Parathyroid adenoma (tissue), 2 donors: ENCODE data around the gene MAFF.
A peak's percentile ranks its signal among the peaks of the same experiment; 100 is the strongest.

Source experiments
- H2AFZ ChIP-seq: fragments of 300-600 bp; sonication (generic); one replicate; pipeline ENCODE4 v1.7.0; 2017; ENCODE audit warnings: antibody characterized with exemption, mild to moderate bottlenecking
- H3K27ac ChIP-seq: fragments of 300-600 bp; sonication (generic); one replicate; pipeline ENCODE4 v1.7.0; 2017
- H3K27me3 ChIP-seq: fragments of 300-600 bp; sonication (generic); one replicate; pipeline ENCODE4 v1.7.0; 2017; ENCODE audit warnings: low read length; ENCODE audit not compliant: control insufficient read depth, insufficient read depth
- H3K36me3 ChIP-seq: fragments of 300-600 bp; sonication (generic); one replicate; pipeline ENCODE4 v1.7.0; 2017; ENCODE audit warnings: low read length; ENCODE audit not compliant: control insufficient read depth, insufficient read depth
- H3K4me1 ChIP-seq: fragments of 300-600 bp; sonication (generic); one replicate; pipeline ENCODE4 v1.7.0; 2017; ENCODE audit warnings: control low read depth
- H3K4me2 ChIP-seq: fragments of 300-600 bp; sonication (generic); one replicate; pipeline ENCODE4 v1.7.0; 2017; ENCODE audit warnings: low read length
- H3K4me3 ChIP-seq: fragments of 300-600 bp; sonication (generic); one replicate; pipeline ENCODE4 v1.7.0; 2017; ENCODE audit warnings: low read depth, low read length
- H3K79me2 ChIP-seq: fragments of 300-600 bp; sonication (generic); one replicate; pipeline ENCODE4 v1.7.0; 2017; ENCODE audit warnings: control low read depth
- H3K9ac ChIP-seq: fragments of 300-600 bp; sonication (generic); one replicate; pipeline ENCODE4 v1.7.0; 2017; ENCODE audit warnings: mild to moderate bottlenecking
- H3K9me3 ChIP-seq: fragments of 300-600 bp; sonication (generic); one replicate; pipeline ENCODE4 v1.7.0; 2017; ENCODE audit warnings: low read length; ENCODE audit not compliant: control insufficient read depth
- TF ChIP-seq, protein P1 (sequence below): fragments of 300-600 bp; sonication (generic); IDR thresholded peaks from one replicate; pipeline ENCODE4 v1.7.0; 2017; ENCODE audit warnings: antibody characterized with exemption, mild to moderate bottlenecking
- donor health status: primary hyperparathyroidism.

The MAFF gene

DNA sequence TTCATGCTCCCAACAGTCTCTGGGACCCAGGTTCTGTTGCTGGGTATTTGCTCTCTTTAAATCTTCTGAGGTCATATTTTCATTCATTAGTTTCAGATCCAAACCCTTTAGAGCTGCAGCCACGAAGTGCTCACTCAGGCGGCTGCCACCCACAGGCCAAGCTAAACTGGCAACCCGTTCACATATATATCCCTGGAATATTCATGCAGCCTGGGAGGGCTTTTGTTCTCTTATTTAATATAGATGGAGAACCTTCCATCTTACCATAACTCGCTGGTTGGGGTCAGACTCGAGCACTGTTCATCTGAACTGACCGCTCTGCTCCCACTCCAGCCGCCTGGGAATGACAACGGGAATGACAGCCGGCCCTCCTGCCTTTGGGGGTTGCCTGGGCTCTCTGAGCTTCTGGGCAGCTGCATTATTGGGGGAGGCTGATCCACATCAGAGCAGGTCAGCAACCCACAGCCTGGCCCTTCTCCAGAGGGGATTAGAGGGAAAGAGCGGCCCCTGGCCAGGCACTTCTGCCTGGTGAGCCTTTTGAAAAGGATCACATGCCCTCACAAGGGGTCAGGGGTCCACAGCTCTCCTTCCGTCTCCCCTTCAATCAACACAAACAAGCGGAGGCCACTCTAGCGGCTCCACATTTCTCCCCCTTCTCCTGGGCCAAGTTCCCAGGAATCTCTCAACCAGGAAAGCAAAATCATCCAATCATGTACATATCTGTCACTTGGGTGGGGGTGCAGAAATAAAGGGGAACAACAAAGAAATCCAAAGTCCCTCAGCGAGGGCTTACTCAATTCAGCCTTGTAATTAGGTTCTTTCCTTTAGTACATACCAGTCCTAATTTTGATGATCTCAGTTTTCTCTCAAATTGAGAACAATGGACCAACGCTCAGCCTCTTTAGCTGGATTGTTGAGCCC lies 59.2 kb downstream of the MAFF start:
- Histone ChIP-seq H3K4me1 (no peaks in the 10 kb centered on the region), H3K9ac (no peak overlapping the region)
- TF ChIP-seq, protein P1, sequence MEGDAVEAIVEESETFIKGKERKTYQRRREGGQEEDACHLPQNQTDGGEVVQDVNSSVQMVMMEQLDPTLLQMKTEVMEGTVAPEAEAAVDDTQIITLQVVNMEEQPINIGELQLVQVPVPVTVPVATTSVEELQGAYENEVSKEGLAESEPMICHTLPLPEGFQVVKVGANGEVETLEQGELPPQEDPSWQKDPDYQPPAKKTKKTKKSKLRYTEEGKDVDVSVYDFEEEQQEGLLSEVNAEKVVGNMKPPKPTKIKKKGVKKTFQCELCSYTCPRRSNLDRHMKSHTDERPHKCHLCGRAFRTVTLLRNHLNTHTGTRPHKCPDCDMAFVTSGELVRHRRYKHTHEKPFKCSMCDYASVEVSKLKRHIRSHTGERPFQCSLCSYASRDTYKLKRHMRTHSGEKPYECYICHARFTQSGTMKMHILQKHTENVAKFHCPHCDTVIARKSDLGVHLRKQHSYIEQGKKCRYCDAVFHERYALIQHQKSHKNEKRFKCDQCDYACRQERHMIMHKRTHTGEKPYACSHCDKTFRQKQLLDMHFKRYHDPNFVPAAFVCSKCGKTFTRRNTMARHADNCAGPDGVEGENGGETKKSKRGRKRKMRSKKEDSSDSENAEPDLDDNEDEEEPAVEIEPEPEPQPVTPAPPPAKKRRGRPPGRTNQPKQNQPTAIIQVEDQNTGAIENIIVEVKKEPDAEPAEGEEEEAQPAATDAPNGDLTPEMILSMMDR: no peak

DNA sequence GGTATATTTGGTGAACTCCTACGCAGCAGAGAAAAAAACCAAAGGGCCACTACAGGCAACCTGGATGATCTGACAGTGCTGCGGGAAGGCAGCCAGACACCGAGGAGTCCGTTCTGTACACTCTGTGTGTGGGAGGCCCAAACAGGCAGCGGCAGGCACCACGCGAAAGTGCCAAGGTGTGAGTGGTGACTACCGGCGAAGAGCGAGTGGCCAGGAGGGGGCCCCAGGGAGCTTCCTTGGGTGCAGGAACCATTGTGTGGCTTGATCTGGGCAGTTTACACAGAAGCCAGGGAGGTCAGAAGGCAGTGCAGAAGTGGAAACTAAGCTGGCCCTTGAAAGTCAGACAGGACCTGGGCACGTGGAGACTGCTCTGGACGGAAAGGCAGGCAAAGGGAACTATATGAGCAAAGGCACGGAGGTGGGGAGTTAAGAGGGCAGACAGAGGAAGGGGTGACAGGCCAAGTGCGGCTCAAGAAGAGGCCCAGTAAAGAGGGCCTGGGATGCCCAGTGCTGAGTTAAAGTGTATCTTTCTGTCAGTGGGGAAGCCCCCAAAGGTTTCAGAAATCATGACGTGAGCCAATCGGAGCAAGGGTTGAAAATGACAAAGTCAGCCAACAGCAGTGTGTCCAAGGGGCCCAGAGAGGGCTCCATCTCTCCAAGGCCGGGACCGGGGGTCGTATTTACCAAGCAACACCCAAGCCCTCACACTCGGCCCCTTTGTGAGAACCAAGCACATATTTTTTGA lies 60.4 kb downstream of the MAFF start:
- H2AFZ ChIP-seq: no peak overlapping the region
- no peaks in the 10 kb centered on the region for H3K36me3 ChIP-seq
- H3K9ac ChIP-seq: no peak overlapping the region
- H3K27ac ChIP-seq: peak overlapping the region; percentile 11
- H3K79me2 ChIP-seq: peaks cover 9% of the 10 kb centered on the region
- no peak overlapping the region for H3K4me2 ChIP-seq
- H3K27me3 ChIP-seq: no peaks in the 10 kb centered on the region
- H3K9me3 ChIP-seq: no peaks in the 10 kb centered on the region
- H3K4me3 ChIP-seq: no peak overlapping the region
- no peaks in the 10 kb centered on the region for H3K4me1 ChIP-seq
- TF ChIP-seq, protein P1: peak; percentile 40

More for the DNA sequence above, 59.2 kb downstream of the MAFF start:
- H3K36me3 ChIP-seq: no peaks in the 10 kb centered on the region
- no peak overlapping the region for H2AFZ ChIP-seq
- H3K4me2 ChIP-seq: no peak overlapping the region
- H3K79me2 ChIP-seq: peaks cover 7% of the 10 kb centered on the region
- no peaks in the 10 kb centered on the region for H3K9me3 ChIP-seq
- H3K27ac ChIP-seq: peak overlapping the region; percentile 32
- no peak overlapping the region for H3K4me3 ChIP-seq
- H3K27me3 ChIP-seq: no peaks in the 10 kb centered on the region

DNA sequence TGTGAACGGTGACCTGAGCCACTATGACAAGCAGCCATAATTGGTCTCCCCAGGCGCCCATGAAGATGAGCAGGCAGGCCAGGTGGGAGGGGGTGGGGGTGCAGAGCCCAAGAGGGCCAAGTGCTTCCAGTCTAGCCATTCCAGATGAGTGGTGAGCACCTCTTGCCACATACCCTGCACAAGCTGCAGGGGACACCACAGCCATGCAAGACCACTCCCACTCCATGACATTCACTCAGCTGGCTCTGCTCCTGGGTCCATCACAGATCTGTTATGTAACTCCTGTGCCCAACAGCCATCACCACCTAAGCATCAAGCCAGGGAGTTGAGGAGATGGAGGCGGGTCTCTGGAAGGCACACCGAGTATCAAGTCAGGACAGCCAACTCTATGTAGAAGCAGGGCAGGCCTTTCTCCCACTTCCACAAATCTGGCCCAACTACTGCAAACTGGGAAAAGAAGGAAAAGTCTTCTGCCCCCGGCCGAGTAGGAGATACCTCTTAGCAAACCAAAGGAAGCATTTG lies 62.6 kb downstream of the MAFF start:
- no peaks in the 10 kb centered on the region for H3K27me3 ChIP-seq
- H3K4me2 ChIP-seq: no peak overlapping the region
- H3K4me1 ChIP-seq: no peaks in the 10 kb centered on the region
- H3K79me2 ChIP-seq: peaks cover 12% of the 10 kb centered on the region
- TF ChIP-seq, protein P1: no peak
- no peak overlapping the region for H3K4me3 ChIP-seq
- no peak overlapping the region for H2AFZ ChIP-seq
- H3K9me3 ChIP-seq: no peaks in the 10 kb centered on the region
- H3K9ac ChIP-seq: no peak overlapping the region
- H3K36me3 ChIP-seq: no peaks in the 10 kb centered on the region
- no peak overlapping the region for H3K27ac ChIP-seq
